Stimulated activated naive CD8-positive, alpha-beta T cell treated with anti-CD3 and anti-CD28 coated beads, Interleukin-15, Interleukin-2, amounts not matched to agents 100 U/mL and 50 U/mL, for 24 hours (primary cell): ENCODE results near the gene RASGRF1.
A peak's percentile ranks its signal among the peaks of the same experiment; 100 is the strongest.

ENCODE experiments used
- ATAC-seq: fragments of 150-1000 bp; cut with Tn5 transposase; one replicate; pipeline ENCODE4 v1.10.0; 2021
- DNase-seq: peaks from one replicate; pipeline ENCODE4 v3.0.0; 2021

Gene RASGRF1

GRCh38 chr15:78957416-78958093 is 133.0 kb downstream of the RASGRF1 start:
- ATAC-seq: no peak
- no peak for DNase-seq

GRCh38 chr15:78956937-78957336 is 133.6 kb downstream of the RASGRF1 start:
- ATAC-seq (no peak), DNase-seq (no peak)

- ATAC-seq (no peak), DNase-seq (no peak)
These were observed 135.2 kb downstream of the RASGRF1 start for GRCh38 chr15:78955355-78955754.

- DNase-seq (no peak), ATAC-seq (no peak)
These were observed 138.7 kb downstream of the RASGRF1 start for GRCh38 chr15:78951841-78952238.

GRCh38 chr15:78950902-78951840 is 139.4 kb downstream of the RASGRF1 start:
- DNase-seq: no peak
- no peak for ATAC-seq

- no peak for ATAC-seq
- no peak for DNase-seq
These were observed 140.2 kb downstream of the RASGRF1 start for GRCh38 chr15:78950343-78950742.

- DNase-seq: no peak
- ATAC-seq: no peak
These were observed 141.1 kb downstream of the RASGRF1 start for GRCh38 chr15:78949461-78949860.

GRCh38 chr15:78947506-78947905 is 143.1 kb downstream of the RASGRF1 start:
- DNase-seq (no peak), ATAC-seq (no peak)

GRCh38 chr15:78946493-78946892 is 144.1 kb downstream of the RASGRF1 start:
- ATAC-seq: no peak
- no peak for DNase-seq

- DNase-seq (peak; percentile 74), ATAC-seq (peak; percentile 79)
These were observed 145.7 kb downstream of the RASGRF1 start, which contains the start of gene CTSH for GRCh38 chr15:78944669-78945407. CTSH (minus strand) TSS chr15:78945046; CDS start chr15:78944981, 65 bp downstream.

- DNase-seq (no peak), ATAC-seq (no peak)
These were observed 146.4 kb downstream of the RASGRF1 start for GRCh38 chr15:78944202-78944625.

- DNase-seq (no peak), ATAC-seq (no peak)
These were observed 146.9 kb downstream of the RASGRF1 start for GRCh38 chr15:78943692-78944091.

- no peak for DNase-seq
- ATAC-seq: no peak
These were observed 147.8 kb downstream of the RASGRF1 start for GRCh38 chr15:78942741-78943140.

GRCh38 chr15:78938658-78939488 is 151.7 kb downstream of the RASGRF1 start:
- ATAC-seq: peak; percentile 41
- no peak for DNase-seq

GRCh38 chr15:78937132-78937739 is 153.3 kb downstream of the RASGRF1 start:
- ATAC-seq (peak; percentile 47), DNase-seq (peak; percentile 20)

GRCh38 chr15:78934655-78935023 is 155.9 kb downstream of the RASGRF1 start:
- no peak for DNase-seq
- ATAC-seq: no peak

- DNase-seq (no peak), ATAC-seq (no peak)
These were observed 156.5 kb downstream of the RASGRF1 start for GRCh38 chr15:78933823-78934654.

- ATAC-seq (no peak), DNase-seq (no peak)
These were observed 157.3 kb downstream of the RASGRF1 start for GRCh38 chr15:78933187-78933822.

GRCh38 chr15:78932258-78932808 is 158.2 kb downstream of the RASGRF1 start:
- DNase-seq (no peak), ATAC-seq (no peak)
